ENCODE measurements around the gene GLG1.

GRCh38 chr16:74564451-74564984, 42.4 kb downstream of the GLG1 start:
- TF ChIP-seq POLR2AphosphoS5 (IDR thresholded peaks at IDR 0.05) = no peak
- no peak for TF ChIP-seq CTCF (IDR thresholded peaks at IDR 0.05)

Measured in breast epithelium (tissue), 3 donors.